ENCODE data around the gene IZUMO4.

DNA sequence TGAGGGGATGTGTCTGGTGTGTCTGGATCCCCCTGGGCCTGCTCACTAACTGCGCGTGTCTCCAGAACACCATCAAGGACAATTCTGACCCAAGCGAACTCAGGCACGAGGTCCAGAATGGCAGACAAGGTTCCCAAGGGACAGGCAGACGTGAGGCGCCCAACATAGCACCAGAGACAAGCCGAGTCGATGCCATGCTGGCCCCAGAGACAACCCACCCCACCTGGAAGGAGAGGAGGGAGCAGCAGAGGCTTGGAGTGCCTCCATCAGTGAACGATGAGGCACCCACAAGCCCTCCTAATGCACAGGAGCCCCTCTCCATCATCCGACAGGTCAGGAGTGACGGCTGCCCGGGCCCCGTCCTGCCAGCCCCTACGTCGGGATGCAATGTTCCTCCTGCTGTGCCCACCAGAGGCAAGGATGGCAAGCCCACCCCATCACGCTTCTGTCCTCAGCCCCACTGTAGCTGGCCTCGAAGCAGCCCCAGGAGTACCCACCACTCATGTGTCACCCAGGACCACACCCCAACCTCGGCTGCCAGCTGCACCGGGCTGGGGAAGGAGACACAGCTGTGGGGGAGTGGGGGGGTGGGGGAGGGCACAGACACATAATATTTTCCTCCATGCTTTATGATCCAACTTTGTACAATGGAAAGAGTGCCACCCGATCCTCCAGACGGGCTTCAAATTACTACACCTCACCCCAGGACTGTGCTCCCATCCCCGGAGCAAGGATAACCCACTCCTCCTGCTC is 42.8 kb downstream of the IZUMO4 start:
- TF ChIP-seq ZFP30 (CRISPR knock-in tag; IDR thresholded peaks at IDR 0.05), result no peak
- no peak for TF ChIP-seq PATZ1 (CRISPR knock-in tag; IDR thresholded peaks at IDR 0.05; ENCODE audit: borderline replicate concordance)
- TF ChIP-seq GLIS3 (CRISPR knock-in tag; IDR thresholded peaks at IDR 0.05), result no peak
- no peak for TF ChIP-seq CREB5 (CRISPR knock-in tag; IDR thresholded peaks at IDR 0.05; ENCODE audit: low read depth)
- no peak for TF ChIP-seq OSR1 (CRISPR knock-in tag; IDR thresholded peaks at IDR 0.05)
- no peak for TF ChIP-seq ARNTL (CRISPR knock-in tag; IDR thresholded peaks at IDR 0.05; ENCODE audit: borderline replicate concordance, low read depth)
- TF ChIP-seq RARB (CRISPR knock-in tag; IDR thresholded peaks at IDR 0.05), result no peak
- no peak for TF ChIP-seq BACH2 (CRISPR knock-in tag; IDR thresholded peaks at IDR 0.05; ENCODE audit: borderline replicate concordance)

All from SK-N-SH treated with all-trans-retinoic acid at 6 μM for 48 hours (cell line).